ENCODE results near the gene LPA. TPM values are rescaled to one million over a fixed set of nuclear protein-coding genes. Genes with fewer than 3 reads are reported as not detected.

The LPA gene
- total and polyA plus RNA-seq, 9 donors, result 0.06 to 0.10 (median 0.08) TPM; not detected in 5

GRCh38 chr6:160500639-160501038 is 163.4 kb downstream of the LPA start:
- Histone ChIP-seq H3K4me1 (ENCODE audit: control insufficient read depth, insufficient read depth, low read length) (no peaks in the 10 kb centered on the region), H3K4me3 (ENCODE audit: low read length) (no peak overlapping the region), H3K27ac (ENCODE audit: low read length) (no peak overlapping the region), H3K36me3 (ENCODE audit: control insufficient read depth, insufficient read depth, low read length) (no peaks in the 10 kb centered on the region), H3K27me3 (ENCODE audit: control insufficient read depth, insufficient read depth, low read length) (no peaks in the 10 kb centered on the region), H3K9me3 (replicated peaks; ENCODE audit: control insufficient read depth, low read depth, low read length) (peaks cover 14% of the 10 kb centered on the region)
- no CpG with 5 or more reads among the region's 4 CpGs for WGBS (ENCODE audit: insufficient coverage)
- DNase-seq, result no peak

GRCh38 chr6:160494576-160494975 is 169.5 kb downstream of the LPA start:
- DNase-seq, result no peak
- H3K36me3 ChIP-seq (ENCODE audit: control insufficient read depth, insufficient read depth, low read length), result no peaks in the 10 kb centered on the region
- no peak overlapping the region for H3K27ac ChIP-seq (ENCODE audit: low read length)
- H3K27me3 ChIP-seq (ENCODE audit: control insufficient read depth, insufficient read depth, low read length), result no peaks in the 10 kb centered on the region
- no CpG with 5 or more reads among the region's 3 CpGs for WGBS (ENCODE audit: insufficient coverage)
- no peaks in the 10 kb centered on the region for H3K4me1 ChIP-seq (ENCODE audit: control insufficient read depth, insufficient read depth, low read length)
- no peaks in the 10 kb centered on the region for H3K9me3 ChIP-seq (replicated peaks; ENCODE audit: control insufficient read depth, low read depth, low read length)
- H3K4me3 ChIP-seq (ENCODE audit: low read length), result no peak overlapping the region

GRCh38 chr6:160489091-160489490 is 175.0 kb downstream of the LPA start:
- Histone ChIP-seq H3K4me3 (ENCODE audit: low read length) (no peak overlapping the region), H3K36me3 (ENCODE audit: control insufficient read depth, insufficient read depth, low read length) (no peaks in the 10 kb centered on the region), H3K27me3 (ENCODE audit: control insufficient read depth, insufficient read depth, low read length) (no peaks in the 10 kb centered on the region), H3K9me3 (replicated peaks; ENCODE audit: control insufficient read depth, low read depth, low read length) (no peaks in the 10 kb centered on the region), H3K27ac (ENCODE audit: low read length) (no peak overlapping the region), H3K4me1 (ENCODE audit: control insufficient read depth, insufficient read depth, low read length) (no peaks in the 10 kb centered on the region)
- DNase-seq, result no peak
- WGBS (ENCODE audit: insufficient coverage), result no CpG with 5 or more reads among the region's 1 CpG

- no peak overlapping the region for H3K4me3 ChIP-seq (ENCODE audit: low read length)
- no peak for DNase-seq
- no peaks in the 10 kb centered on the region for H3K36me3 ChIP-seq (ENCODE audit: control insufficient read depth, insufficient read depth, low read length)
- no peaks in the 10 kb centered on the region for H3K9me3 ChIP-seq (replicated peaks; ENCODE audit: control insufficient read depth, low read depth, low read length)
- no peaks in the 10 kb centered on the region for H3K4me1 ChIP-seq (ENCODE audit: control insufficient read depth, insufficient read depth, low read length)
- 88% methylated on average over 9 of the region's 11 CpGs for WGBS (ENCODE audit: insufficient coverage)
- no peak overlapping the region for H3K27ac ChIP-seq (ENCODE audit: low read length)
- H3K27me3 ChIP-seq (ENCODE audit: control insufficient read depth, insufficient read depth, low read length), result no peaks in the 10 kb centered on the region
Measured at GRCh38 chr6:160487116-160487515, 177.0 kb downstream of the LPA start.

Other genes with a start within 250 kb of the LPA start
- 0.40 TPM for gene PLG, start 38.0 kb upstream of the LPA start, total RNA-seq
- gene PLG, start 38.0 kb upstream of the LPA start, polyA plus RNA-seq (ENCODE audit: insufficient read depth in 1 of 8, insufficient read length in 8 of 8, low replicate concordance in 1 of 8), result 1 to 10 TPM; 1.9 to 3.8 (median 2.8) TPM

All from muscle of leg (tissue), 11 donors.